22Rv1 (cell line): Measurements from ENCODE around the gene AGAP3.

Experiments
- H3K27ac ChIP-seq: fragments of 450-650 bp; 2 replicates; pipeline ENCODE4 v1.5.1; 2017
- CTCF ChIP-seq: fragments of 450-650 bp; IDR thresholded peaks from 2 replicates; pipeline ENCODE4 v1.5.1; 2017; ENCODE audit warnings: mild to moderate bottlenecking
- ZFX ChIP-seq: fragments of 450-650 bp; IDR thresholded peaks from 2 replicates; pipeline ENCODE4 v1.6.1; 2017; ENCODE audit warnings: antibody characterized with exemption, borderline replicate concordance

The AGAP3 gene

GRCh38 chr7:151053751-151054150 lies 32.5 kb upstream of the AGAP3 start:
- TF ChIP-seq ZFX (no peak), CTCF (no peak)
- no peak overlapping the region for H3K27ac ChIP-seq

- no peak for TF ChIP-seq CTCF
- no peak for TF ChIP-seq ZFX
- no peak overlapping the region for H3K27ac ChIP-seq
These were observed 30.0 kb upstream of the AGAP3 start for GRCh38 chr7:151056283-151056665.

- peak overlapping the region; percentile 96 for H3K27ac ChIP-seq
- TF ChIP-seq ZFX = no peak
- no peak for TF ChIP-seq CTCF
These were observed 29.4 kb upstream of the AGAP3 start for GRCh38 chr7:151056666-151057505.

GRCh38 chr7:151057506-151057988 lies 28.7 kb upstream of the AGAP3 start, which contains the start of gene CDK5:
TSS of gene CDK5 (minus strand) at chr7:151057897. CDS start at chr7:151057848, 49 bp downstream.
- H3K27ac ChIP-seq = peak within 1 kb of the TSS; percentile 96
- TF ChIP-seq CTCF (no peak), ZFX (no peak)

GRCh38 chr7:151057989-151058780 lies 28.1 kb upstream of the AGAP3 start:
- peak overlapping the region; percentile 96 for H3K27ac ChIP-seq
- TF ChIP-seq ZFX = no peak
- TF ChIP-seq CTCF = no peak

- no peak for TF ChIP-seq ZFX
- no peak for TF ChIP-seq CTCF
- peak overlapping the region; percentile 96 for H3K27ac ChIP-seq
These were observed 27.4 kb upstream of the AGAP3 start for GRCh38 chr7:151058781-151059366.
